GM03348 (cell line): ENCODE measurements around the gene ETV3.
"Not testable (repeated sequence)": the region's sequence is repeated elsewhere in the genome, so short reads cannot be mapped to it uniquely, and the experiment has no call there.

Experiments used
- DNase-seq: peaks from one replicate; pipeline ENCODE4 v3.0.0; 2012; ENCODE audit warnings: low spot score

ETV3 gene

DNA sequence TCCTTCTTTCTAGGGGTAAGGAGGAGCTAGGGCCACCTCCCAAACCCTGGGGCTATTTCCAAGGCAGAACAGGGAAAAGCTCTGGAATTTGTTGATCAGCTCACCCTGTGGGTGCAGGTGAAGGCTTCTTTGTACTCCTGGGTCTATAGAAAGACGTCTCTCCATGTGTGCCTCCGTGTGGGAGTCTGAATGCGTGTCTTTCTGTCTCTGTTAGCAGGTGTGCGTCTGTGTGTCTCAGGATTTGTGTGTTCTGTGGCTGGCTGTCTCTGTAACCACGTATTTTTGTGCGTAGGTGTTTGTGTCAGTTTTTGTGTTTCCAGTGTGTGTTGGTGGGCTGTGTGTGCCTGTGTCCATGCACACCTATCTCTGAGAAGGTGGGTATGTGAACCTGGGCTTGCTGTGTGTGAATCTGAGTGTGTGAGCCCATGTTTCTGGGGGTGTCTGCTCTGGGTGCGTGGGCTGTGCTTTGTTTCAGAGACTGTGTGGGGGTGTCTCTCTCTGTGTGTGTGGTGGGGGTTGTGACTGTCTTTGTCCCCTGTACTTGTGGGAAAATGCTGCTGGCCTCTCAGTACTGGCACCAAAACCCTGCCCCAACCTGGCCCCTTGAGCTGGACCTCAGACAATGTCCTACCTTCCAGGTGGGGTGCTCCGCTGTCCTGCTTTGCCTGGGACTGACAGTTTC, 25.9 kb downstream of the ETV3 start:
- DNase-seq = no peak

- no peak for DNase-seq
These were observed 26.6 kb downstream of the ETV3 start for GRCh38 chr1:157111396-157112165.

DNA sequence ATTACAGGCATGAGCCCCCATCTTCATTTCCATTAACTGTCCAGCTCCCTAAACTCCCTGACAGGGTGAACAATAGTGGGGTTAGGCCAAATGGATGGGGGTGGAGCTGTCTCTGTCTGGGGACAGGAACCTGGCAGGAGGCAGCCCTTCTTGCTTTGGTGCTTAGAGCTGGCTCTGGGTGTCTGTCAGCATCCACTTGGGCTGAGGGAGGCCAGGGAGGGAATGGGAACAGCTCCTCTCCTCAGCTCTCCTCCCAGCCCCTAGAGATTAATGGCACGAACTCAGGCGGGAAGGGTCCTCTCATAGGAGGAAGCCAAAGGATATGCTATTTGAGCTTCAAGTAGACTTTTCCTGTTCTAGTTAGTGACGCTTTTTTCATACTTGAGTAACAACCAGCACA, 27.5 kb downstream of the ETV3 start:
- no peak for DNase-seq

- DNase-seq = no peak
These were observed 28.2 kb downstream of the ETV3 start for GRCh38 chr1:157110003-157110402.

GRCh38 chr1:157108448-157108847, 29.7 kb downstream of the ETV3 start:
- DNase-seq = no peak

DNA sequence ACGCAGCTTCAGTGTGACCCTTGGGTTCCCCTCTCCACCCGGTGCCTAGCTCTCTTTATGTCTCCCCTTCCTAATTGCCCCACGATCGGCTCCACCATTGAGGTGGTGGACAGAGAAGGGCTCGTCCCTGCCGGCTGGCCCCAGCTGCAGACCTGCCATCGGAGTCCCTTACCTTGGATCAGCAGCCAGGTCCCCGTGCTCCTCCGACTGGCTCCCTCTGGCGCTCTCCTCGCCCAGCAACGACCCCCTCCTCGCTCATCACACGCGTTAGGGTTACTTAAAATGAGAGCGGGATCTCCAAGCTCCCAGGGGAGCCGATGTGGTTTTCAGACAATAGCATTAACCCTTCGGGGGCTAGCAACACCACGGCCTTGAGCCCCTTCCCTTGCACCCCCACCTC, 30.5 kb downstream of the ETV3 start:
- DNase-seq = no peak

DNA sequence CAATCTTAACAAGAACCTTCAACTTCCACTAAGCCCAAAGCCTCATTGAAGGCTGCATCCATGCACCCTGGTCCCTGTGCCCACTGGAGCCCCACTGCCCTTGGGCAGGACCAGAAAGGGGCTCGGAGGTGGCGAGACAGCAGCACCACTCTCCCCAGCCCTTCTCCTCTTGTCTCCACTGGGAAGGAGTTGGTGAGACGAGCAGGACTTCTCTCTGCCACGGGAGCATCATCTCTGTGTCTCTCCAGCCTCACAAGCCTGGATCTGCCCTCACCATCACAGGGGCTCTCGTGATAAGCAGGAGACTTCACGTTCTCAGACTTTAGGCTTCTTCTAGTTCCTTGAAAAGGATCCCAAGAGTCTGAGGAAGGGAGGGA, 31.4 kb downstream of the ETV3 start:
- DNase-seq = no peak

GRCh38 chr1:157105988-157106812, 32.0 kb downstream of the ETV3 start:
- DNase-seq = peak; percentile 89

- DNase-seq = no peak
These were observed 32.8 kb downstream of the ETV3 start for GRCh38 chr1:157105298-157105987.

DNA sequence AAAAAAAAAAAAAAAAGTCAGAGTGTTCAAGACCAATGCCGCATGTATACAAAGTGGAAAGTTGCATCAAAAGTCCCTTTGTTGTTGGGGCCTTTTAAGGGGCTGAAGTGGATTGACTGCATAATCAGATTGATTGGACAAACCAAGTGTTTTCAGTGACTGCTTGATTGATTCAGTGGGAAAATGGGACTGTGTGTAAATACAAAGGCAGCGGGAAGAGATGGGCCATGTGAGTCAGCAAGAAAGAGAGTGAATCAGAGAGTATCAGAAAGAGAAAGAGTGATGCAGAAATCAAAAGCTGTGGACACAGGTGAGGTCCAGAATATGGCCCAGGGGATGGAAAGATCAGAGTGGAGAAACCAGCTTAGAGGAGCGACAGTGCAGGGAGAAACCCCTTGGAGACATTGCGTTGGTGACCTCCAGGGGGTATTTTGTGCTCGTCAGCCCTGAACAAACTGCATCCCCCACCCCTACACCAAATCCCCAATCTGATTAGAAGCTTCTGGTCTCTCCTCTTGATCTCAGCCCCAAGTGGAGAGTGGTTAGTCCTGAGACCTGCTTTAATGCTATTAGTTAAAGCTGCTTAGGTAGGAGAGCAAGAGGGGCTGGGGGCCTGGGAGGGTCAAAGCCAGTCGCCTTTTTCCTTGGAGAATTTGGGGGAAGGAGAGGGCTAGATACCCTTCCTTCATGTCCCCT, 33.4 kb downstream of the ETV3 start:
- no peak for DNase-seq

DNA sequence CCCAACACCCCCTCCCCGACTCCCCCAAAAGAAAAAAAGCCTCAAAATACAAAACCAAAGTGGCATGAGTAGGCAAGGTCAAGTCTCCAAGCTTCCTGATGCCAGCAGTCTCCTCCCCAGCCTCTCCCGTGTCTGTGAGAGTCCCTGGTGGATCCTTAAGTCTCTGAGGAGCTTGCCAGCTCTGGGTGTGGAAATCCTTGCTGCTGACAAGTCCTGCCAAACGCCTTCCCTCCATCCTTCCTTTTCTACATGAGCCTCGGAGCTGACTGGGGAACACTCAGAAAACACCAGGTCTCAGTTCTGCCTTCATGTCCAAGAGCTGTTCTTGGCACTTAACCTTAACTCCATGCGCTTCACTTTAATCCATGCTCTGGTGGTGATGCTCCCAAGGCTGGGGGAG, 34.9 kb downstream of the ETV3 start:
- no peak for DNase-seq

DNA sequence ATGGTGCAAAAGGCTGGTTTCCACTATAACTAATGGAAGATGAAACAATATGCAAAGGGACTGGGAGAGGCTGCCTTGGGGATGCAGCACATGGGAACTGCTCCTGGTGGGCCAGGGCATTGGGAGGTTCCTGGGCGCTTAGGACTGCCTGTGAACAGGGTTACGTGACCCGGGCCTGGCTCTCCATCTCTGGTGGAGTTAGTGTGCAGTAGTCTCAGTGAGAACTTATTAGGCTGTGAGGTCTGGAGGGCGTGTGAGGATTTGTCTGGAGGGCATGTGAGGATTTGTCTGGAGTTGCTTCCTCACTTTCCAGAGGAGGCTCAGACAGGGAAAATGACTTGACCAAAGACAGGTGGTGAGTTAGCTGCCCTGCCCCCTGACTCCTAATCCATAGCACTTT, 37.0 kb downstream of the ETV3 start:
- no peak for DNase-seq

GRCh38 chr1:157099633-157100009, 38.6 kb downstream of the ETV3 start, which contains the start of gene ETV3L:
TSS of gene ETV3L (minus strand) at chr1:157099808. CDS start at chr1:157099523, 285 bp downstream.
- DNase-seq = no peak

- not testable (repeated sequence) for DNase-seq
These were observed 39.1 kb downstream of the ETV3 start for GRCh38 chr1:157098987-157099632.

DNA sequence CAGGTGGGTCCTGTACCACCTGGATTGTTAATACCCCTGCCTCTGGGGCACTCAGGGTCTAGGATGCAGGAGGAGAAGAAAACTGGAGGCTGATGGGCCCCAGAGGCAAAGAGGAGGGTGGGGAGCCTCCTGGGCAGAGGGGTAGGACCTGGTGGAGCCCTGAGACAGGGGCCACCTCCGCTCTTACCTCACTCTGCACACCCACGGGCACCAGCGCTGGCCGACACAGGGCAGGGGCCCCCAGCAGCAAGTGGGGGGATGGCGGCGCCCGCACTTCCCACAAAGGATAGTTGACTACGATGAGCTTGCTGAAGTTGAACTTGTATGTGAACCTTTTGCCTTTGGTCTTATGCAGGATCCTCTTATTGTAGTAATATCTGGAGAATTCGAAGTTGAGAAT, 39.7 kb downstream of the ETV3 start:
- DNase-seq = no peak

DNA sequence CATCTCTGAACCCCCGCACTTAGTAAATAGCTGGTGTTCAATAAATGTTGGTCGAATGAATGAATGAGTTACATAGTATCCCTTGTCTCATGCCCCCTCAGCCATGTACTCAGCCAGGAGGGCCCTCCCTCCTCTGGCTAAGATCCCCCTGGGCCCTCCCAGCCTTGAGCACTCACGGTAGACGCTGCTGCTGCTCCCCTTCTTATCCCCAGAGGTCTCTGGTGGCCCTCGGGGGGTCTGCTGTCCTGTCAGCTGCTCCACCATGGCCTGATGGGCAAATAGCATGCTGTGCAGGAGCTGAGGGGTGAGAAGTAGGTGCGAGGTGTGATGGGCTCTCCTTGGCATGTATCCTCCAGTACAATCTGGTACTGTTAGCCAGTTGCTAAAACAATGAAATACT, 40.5 kb downstream of the ETV3 start:
- no peak for DNase-seq

DNA sequence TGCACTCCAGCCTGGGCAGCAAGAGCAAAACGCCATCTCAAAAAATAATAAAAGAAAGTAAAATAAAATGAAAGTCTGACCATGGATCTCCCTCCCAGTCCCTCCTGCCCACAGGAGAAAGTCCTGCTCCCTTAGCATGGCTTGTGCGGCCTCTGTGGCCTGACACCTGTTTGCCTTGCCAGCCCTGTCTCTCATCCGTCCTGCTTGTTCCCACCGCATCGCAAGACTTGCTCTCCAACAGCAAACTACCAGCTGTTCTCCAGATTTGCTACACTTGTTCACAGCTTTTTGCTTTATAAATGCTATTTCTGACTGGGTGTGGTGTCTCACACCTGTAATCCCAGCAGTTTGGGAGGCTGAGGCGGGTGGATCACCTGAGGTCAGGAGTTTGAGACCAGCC, 41.3 kb downstream of the ETV3 start:
- no peak for DNase-seq

DNA sequence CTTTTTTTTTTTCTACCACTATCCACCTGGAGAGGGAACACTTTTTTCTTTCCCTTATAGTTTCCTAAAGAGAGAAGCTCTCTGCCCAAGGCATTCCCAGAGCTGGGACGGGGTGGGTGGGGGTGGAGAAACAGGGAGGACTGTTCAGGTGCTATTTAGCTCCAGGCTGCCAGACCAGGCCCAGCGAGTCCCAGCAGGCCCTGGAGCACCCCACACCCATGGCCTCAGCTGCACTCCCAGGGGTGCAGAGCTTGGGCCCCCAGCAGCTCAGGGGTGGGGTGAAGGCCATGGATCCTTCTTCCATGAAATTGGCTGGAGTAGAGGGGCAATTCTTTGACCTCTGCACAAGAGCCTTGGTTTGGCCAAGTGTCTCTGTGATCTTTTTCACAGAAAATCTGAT, 42.6 kb downstream of the ETV3 start:
- no peak for DNase-seq

DNA sequence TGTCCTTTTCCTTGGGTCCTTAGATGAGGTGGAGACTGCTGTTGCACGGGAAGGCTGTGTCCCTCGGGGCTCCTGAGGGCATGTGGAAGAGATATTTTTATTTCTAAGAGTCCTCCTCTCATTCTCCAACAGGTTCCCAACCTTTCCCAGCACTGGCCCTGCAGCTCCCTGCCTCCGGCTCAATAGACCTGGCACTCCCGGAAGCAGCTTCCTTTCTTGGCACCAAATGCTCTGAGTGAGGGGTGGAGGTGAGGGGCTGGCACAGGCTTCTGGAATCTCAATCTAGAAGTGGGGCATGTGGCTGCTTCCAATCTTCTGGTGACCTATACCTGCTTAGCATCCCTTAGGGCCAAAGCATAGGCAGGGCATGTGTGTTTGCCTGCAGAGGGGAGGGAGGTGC, 43.1 kb downstream of the ETV3 start:
- no peak for DNase-seq

DNA sequence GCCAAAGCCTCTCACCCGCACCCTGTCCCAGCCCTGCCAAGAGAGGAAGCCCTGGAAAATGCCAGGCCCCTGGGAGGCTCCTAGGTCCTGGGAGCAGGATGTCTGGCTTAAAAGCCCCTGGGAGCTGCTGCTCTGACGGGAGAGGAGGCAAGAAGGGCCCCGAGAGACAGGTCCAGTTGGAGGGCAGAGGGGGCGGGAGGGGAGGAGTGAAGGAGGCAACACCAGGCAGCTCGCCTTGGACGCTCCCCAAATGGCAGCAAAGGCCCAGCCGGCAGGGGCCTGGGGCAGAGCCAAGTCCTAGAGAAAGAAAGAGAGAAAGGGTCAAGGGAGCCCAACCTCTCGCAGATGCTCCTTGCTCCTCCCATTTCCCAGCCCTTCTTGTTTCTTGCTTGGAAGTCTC, 45.4 kb downstream of the ETV3 start:
- DNase-seq = no peak

DNA sequence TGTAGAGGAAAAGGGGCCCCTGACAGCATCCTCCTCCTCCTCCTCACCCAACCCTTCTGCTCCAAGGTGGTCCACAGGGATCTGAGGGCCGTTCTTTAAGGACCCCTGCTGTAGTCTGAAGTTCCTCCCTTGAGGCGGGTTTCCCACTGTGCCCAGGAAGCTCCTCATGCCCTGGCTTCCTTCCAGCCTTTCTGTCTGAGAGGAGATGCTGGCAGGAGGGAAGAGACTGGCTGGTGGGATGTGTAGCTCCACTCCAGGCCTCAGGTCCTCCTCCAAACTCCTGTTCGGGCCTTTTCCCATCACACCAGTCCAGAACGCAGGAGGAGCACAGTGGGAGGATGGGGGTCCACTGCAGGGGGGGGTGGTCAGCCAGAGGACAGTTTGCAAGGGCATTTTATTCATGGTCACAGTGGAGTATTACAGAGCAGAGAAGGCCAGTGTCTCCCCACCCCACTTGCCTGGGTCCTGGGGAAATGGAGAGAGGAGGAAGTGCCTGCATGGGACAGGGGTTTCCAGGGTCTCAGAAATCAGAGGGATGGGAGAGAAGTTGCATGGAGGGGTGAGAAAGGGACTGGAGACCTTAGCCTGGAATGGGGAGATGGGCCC, 46.4 kb downstream of the ETV3 start:
- no peak for DNase-seq
